K562 (cell line): Measurements from ENCODE around the gene IFITM2. TPM values are rescaled to one million over a fixed set of nuclear protein-coding genes. Genes with fewer than 3 reads are reported as not detected.
"Not testable (repeated sequence)": the region's sequence is repeated elsewhere in the genome, so short reads cannot be mapped to it uniquely, and the experiment has no call there.

Experiments
- C11orf30 ChIP-seq: fragments of 450-650 bp; IDR thresholded peaks from 2 replicates; pipeline ENCODE4 v1.6.1; 2016; ENCODE audit warnings: low read depth, mild to moderate bottlenecking
- L3MBTL2 ChIP-seq: fragments of 450-650 bp; IDR thresholded peaks from 2 replicates; pipeline ENCODE4 v1.6.1; 2016; ENCODE audit warnings: mild to moderate bottlenecking, moderate library complexity
- NR2C1 ChIP-seq, 2 experiments: fragments of 450-650 bp; IDR thresholded peaks; 2 replicates each; pipeline ENCODE4 v1.6.1; 2017; ENCODE audit warnings: mild to moderate bottlenecking in 2 of 2, antibody characterized with exemption in 1 of 2, inconsistent platforms in 1 of 2, missing compliant biosample characterization in 1 of 2, missing genetic modification characterization in 1 of 2
- POLR2A ChIP-seq: fragments of 450-650 bp; conservative IDR thresholded peaks from 2 replicates; pipeline ENCODE4 v1.6.1; 2016
- SMARCC2 ChIP-seq: fragments of 450-650 bp; IDR thresholded peaks from 2 replicates; pipeline ENCODE4 v1.6.1; 2017; ENCODE audit warnings: antibody characterized with exemption, moderate library complexity, mild to moderate bottlenecking, low read depth
- SMARCE1 ChIP-seq: fragments of 450-650 bp; IDR thresholded peaks from 2 replicates; pipeline ENCODE4 v1.7.1; 2016; ENCODE audit warnings: mild to moderate bottlenecking
- polyA plus RNA-seq, 8 experiments: library from polyadenylated mRNA; depleted of rRNA in 4 of 8; stranded (reverse) in 5 of 8; unstranded in 3 of 8; fragments of >200 nt; fragmentation: Nextera tagmentation in 2 of 8; fragmentation: Illumina TruSeq in 1 of 8; extraction: Ambion mirVana in 2 of 8; extraction: Trizol in 1 of 8; gene quantifications; 2 replicates each; pipeline versions ENCODE4 v1.2.1 to v1.2.3, GENCODE V29; 2011 to 2014; ENCODE audit warnings: inconsistent platforms in 1 of 8, missing spikeins in 1 of 8
- total RNA-seq, 7 experiments: library from RNA; depleted of rRNA in 6 of 7; stranded (reverse); fragments of >200 nt in 6 of 7; fragmentation: Illumina TruSeq in 2 of 7; extraction: Trizol in 2 of 7; gene quantifications; 2 replicates each; pipeline versions ENCODE4 v1.2.1 to v1.2.3, GENCODE V29; 2011 to 2021; ENCODE audit warnings: low replicate concordance in 1 of 7
- TF ChIP-seq, protein P1 (sequence below), 2 experiments: fragments of 450-650 bp in 1 of 2; sonication (generic) in 1 of 2; formaldehyde crosslinking in 1 of 2; IDR thresholded peaks in 1 of 2; conservative IDR thresholded peaks in 1 of 2; 2 replicates each; pipeline versions ENCODE4 v1.6.1 to v1.8.1; 2016 to 2023; ENCODE audit warnings: mild to moderate bottlenecking in 2 of 2, moderate library complexity in 2 of 2, inconsistent platforms in 1 of 2, missing genetic modification reagents in 1 of 2
- TF ChIP-seq, protein P2 (sequence below), 2 experiments: IDR thresholded peaks; 2 replicates each; pipeline ENCODE4 v1.6.1; 2011; ENCODE audit warnings: borderline replicate concordance in 1 of 2, control low read depth in 1 of 2, low read depth in 1 of 2, low read length in 1 of 2, mild to moderate bottlenecking in 1 of 2, mixed read lengths in 1 of 2, moderate library complexity in 1 of 2; ENCODE audit not compliant: insufficient read depth in 1 of 2, insufficient read length in 1 of 2, poor library complexity in 1 of 2, severe bottlenecking in 1 of 2; ENCODE audit errors: extremely low read depth in 1 of 2
- TF ChIP-seq, protein P3 (sequence below): fragments of 450-650 bp; IDR thresholded peaks from 2 replicates; pipeline ENCODE4 v1.6.1; 2016; ENCODE audit warnings: mild to moderate bottlenecking, moderate library complexity

Gene IFITM2
- total and polyA plus RNA-seq, 9 of the 15 experiments (the other 6 are each of a cell fraction or from before 2014, with no cell fraction given) = 52.8 to 4,872 (median 356) TPM

DNA sequence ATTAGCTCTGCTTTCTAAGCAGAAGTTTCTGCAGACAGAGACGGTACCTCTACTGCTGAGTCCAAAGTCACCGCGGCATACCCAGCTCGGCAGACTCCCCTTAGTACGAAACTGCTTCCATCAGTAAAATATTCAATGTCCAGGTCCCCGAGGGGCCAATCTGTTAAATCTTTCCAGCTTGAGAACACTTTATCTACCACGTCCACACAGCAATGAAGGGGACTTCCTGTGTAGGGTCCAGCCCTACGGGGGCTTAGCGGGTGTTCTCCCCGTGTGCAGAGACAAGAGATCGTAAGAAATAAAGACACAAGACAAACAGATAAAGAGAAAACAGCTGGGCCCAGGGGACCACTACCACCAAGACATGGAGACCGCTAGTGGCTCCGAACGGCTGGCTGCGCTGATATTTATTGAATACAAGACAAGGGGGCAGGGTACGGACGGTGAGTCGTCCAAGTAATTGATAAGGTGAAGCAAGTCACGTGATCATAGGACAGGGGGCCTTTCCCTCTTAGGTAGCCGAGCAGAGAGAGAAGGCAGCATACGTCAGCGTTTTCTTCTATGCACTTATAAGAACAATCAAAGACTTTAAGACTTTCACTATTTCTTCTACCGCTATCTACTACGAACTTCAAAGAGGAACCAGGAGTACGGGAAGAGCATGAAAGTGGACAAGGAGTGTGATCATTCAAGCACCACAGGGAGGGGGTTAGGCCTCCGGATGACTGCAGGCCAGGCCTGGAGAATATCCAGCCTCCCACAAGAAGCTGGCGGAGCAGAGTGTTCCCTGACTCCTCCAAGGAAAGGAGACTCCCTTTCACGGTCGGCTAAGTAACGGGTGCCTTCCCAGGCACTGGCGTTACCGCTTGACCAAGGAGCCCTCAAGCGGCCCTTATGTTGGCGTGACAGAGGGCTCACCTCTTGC lies 17.2 kb downstream of the IFITM2 start (continued):
- TF ChIP-seq, protein P1, sequence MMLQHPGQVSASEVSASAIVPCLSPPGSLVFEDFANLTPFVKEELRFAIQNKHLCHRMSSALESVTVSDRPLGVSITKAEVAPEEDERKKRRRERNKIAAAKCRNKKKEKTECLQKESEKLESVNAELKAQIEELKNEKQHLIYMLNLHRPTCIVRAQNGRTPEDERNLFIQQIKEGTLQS (IDR thresholded peaks at IDR 0.05) = peak; percentile 22; the same call in 1 of the 2 replicates
- TF ChIP-seq, protein P1 (CRISPR knock-in tag; conservative IDR thresholded peaks at IDR 0.05) = not testable (repeated sequence)
- TF ChIP-seq SMARCC2 (peak; percentile 45; the same call in 1 of the 2 replicates), SMARCE1 (0 out of 2 replicates have a peak, but pooled peaks have one; percentile 64), C11orf30 (peak; percentile 84), L3MBTL2 (peak; percentile 70), POLR2A (peak; percentile 68), NR2C1 (IDR thresholded peaks at IDR 0.05) (peak; percentile 39; the same call in 1 of the 2 replicates)
- TF ChIP-seq, protein P2, sequence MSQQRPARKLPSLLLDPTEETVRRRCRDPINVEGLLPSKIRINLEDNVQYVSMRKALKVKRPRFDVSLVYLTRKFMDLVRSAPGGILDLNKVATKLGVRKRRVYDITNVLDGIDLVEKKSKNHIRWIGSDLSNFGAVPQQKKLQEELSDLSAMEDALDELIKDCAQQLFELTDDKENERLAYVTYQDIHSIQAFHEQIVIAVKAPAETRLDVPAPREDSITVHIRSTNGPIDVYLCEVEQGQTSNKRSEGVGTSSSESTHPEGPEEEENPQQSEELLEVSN (IDR thresholded peaks at IDR 0.05; ENCODE audit: borderline replicate concordance in 1 of 2, extremely low read depth in 1 of 2, insufficient read depth in 1 of 2, insufficient read length in 1 of 2, low read depth in 1 of 2, low read length in 1 of 2, poor library complexity in 1 of 2, severe bottlenecking in 1 of 2) = peak in 1 of 2 experiments; percentile 37
- TF ChIP-seq NR2C1 (tag; IDR thresholded peaks at IDR 0.05) = not testable (repeated sequence)
- TF ChIP-seq, protein P3, sequence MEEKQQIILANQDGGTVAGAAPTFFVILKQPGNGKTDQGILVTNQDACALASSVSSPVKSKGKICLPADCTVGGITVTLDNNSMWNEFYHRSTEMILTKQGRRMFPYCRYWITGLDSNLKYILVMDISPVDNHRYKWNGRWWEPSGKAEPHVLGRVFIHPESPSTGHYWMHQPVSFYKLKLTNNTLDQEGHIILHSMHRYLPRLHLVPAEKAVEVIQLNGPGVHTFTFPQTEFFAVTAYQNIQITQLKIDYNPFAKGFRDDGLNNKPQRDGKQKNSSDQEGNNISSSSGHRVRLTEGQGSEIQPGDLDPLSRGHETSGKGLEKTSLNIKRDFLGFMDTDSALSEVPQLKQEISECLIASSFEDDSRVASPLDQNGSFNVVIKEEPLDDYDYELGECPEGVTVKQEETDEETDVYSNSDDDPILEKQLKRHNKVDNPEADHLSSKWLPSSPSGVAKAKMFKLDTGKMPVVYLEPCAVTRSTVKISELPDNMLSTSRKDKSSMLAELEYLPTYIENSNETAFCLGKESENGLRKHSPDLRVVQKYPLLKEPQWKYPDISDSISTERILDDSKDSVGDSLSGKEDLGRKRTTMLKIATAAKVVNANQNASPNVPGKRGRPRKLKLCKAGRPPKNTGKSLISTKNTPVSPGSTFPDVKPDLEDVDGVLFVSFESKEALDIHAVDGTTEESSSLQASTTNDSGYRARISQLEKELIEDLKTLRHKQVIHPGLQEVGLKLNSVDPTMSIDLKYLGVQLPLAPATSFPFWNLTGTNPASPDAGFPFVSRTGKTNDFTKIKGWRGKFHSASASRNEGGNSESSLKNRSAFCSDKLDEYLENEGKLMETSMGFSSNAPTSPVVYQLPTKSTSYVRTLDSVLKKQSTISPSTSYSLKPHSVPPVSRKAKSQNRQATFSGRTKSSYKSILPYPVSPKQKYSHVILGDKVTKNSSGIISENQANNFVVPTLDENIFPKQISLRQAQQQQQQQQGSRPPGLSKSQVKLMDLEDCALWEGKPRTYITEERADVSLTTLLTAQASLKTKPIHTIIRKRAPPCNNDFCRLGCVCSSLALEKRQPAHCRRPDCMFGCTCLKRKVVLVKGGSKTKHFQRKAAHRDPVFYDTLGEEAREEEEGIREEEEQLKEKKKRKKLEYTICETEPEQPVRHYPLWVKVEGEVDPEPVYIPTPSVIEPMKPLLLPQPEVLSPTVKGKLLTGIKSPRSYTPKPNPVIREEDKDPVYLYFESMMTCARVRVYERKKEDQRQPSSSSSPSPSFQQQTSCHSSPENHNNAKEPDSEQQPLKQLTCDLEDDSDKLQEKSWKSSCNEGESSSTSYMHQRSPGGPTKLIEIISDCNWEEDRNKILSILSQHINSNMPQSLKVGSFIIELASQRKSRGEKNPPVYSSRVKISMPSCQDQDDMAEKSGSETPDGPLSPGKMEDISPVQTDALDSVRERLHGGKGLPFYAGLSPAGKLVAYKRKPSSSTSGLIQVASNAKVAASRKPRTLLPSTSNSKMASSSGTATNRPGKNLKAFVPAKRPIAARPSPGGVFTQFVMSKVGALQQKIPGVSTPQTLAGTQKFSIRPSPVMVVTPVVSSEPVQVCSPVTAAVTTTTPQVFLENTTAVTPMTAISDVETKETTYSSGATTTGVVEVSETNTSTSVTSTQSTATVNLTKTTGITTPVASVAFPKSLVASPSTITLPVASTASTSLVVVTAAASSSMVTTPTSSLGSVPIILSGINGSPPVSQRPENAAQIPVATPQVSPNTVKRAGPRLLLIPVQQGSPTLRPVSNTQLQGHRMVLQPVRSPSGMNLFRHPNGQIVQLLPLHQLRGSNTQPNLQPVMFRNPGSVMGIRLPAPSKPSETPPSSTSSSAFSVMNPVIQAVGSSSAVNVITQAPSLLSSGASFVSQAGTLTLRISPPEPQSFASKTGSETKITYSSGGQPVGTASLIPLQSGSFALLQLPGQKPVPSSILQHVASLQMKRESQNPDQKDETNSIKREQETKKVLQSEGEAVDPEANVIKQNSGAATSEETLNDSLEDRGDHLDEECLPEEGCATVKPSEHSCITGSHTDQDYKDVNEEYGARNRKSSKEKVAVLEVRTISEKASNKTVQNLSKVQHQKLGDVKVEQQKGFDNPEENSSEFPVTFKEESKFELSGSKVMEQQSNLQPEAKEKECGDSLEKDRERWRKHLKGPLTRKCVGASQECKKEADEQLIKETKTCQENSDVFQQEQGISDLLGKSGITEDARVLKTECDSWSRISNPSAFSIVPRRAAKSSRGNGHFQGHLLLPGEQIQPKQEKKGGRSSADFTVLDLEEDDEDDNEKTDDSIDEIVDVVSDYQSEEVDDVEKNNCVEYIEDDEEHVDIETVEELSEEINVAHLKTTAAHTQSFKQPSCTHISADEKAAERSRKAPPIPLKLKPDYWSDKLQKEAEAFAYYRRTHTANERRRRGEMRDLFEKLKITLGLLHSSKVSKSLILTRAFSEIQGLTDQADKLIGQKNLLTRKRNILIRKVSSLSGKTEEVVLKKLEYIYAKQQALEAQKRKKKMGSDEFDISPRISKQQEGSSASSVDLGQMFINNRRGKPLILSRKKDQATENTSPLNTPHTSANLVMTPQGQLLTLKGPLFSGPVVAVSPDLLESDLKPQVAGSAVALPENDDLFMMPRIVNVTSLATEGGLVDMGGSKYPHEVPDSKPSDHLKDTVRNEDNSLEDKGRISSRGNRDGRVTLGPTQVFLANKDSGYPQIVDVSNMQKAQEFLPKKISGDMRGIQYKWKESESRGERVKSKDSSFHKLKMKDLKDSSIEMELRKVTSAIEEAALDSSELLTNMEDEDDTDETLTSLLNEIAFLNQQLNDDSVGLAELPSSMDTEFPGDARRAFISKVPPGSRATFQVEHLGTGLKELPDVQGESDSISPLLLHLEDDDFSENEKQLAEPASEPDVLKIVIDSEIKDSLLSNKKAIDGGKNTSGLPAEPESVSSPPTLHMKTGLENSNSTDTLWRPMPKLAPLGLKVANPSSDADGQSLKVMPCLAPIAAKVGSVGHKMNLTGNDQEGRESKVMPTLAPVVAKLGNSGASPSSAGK = peak; percentile 75
